GM18519 (cell line): ENCODE results near the gene RFTN1.
"Not testable (repeated sequence)": the region's sequence is repeated elsewhere in the genome, so short reads cannot be mapped to it uniquely, and the experiment has no call there.

Source experiments
- ATAC-seq: cut with Tn5 transposase; IDR thresholded peaks from one replicate; pipeline ENCODE4 v1.9.1; 2021; ENCODE audit warnings: mild to moderate bottlenecking, moderate library complexity; ENCODE audit not compliant: unreplicated experiment, low FRiP score

The RFTN1 gene

DNA sequence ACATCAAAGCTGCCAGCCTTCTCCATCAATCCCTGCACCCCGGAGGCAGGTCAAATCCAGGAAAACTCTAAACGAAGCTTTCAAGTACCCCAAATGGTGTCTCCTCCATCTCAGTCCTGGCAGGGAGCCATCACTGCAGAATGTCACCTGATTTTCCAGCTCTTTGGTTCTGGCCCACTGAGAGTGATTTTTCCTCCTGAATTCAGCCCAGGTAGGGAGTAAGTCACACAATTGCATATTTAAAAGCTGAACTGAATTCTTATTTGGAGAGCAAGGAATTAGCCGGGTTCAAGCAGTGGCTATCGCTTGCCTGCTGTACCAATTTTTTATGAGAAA is 5.3 kb downstream of the RFTN1 start:
- ATAC-seq = no peak

DNA sequence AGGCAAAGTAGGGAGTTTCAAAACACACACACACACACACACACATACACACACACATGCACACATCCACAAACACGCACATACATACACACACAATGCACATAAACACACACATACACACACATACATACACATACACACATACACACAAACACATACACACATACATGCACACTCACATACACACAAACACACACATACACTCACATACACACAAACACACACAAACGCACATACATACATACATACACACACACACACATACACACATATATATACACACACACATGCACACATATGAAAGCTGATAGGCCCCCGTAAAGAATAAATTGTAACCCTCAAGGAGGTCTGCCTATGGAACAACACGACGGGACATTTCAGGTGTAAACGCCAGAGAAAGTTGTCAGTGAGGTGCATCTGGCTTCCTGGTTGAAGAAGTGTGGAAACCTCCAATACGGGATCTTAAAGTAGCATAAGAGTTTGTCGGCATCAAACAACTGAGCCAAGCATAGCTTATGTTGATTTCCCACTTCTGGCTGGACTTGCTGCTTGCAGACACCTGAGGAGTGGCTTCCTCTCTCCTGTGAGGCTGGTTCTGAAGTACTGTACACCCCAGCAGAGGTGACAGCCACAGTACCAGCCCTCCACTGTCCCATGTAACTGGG is 5.8 kb downstream of the RFTN1 start:
- ATAC-seq = no peak

DNA sequence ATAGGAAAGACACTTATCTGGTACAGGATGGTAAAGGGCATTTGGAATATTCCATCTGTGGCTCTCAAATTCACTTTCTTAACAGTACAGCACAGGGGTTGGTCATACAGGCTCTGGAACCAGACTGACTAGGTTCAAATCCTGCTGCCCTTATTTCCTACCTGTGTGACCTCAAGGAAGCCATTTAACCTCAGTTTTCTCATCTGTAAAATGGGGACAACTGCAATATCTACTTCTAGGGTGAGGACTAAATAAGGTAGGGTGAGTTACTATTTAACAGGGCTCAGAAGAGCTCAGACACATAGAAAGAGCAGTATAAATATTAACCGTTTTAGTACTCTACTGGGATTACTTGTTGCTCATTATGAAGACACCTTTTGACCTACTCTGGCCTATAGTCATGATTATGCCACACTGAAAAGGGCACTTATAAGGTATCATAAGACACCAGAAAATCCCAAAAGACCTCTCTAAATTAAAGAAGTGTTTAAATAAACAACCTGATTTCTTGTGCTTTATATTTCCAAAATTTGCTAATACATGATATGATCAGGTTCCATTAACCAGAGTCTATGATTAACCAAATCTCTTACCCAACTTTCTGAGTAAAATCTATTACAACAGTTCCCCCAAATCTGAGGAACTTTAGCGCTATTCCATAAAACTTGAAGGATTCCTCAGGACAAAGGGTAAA is 6.5 kb downstream of the RFTN1 start:
- ATAC-seq = no peak

DNA sequence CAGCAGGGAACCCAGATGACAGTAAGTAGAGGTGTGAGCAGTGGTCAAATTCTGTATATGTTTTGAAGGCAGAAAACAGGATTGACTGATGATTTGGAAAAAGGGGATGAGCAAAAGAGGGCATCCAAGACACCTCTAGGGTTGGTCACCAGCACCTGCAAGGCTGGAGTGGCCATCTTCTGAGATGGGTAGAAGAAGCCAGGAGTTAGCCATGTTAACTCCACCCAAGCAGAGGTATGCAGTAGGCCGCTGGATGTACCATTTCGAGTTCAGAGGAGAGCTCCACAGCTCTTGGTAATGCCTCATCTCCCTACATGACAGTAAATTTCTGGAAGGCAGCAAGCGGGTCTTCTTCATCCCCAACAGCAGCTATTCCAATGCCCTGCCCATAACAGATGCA is 7.0 kb downstream of the RFTN1 start:
- no peak for ATAC-seq

DNA sequence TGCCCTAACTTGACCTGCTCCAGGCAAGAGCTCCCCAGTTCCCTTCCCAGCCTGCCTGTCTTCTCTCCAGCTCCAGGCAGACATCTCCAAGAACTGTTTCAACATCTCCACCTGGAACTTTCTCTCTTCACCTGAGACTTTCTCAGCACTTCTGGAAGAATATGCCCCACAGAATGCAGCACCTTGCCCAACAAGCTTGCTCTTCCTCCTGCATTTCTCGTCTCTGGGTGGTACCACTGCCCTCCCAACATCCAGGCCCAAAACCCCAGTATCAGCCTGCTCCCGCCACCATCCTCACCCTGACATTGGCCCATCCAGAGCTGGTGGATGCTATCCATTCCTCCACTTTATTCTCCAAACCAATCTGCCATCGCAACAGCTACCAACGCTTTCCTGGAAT is 8.8 kb downstream of the RFTN1 start:
- no peak for ATAC-seq

DNA sequence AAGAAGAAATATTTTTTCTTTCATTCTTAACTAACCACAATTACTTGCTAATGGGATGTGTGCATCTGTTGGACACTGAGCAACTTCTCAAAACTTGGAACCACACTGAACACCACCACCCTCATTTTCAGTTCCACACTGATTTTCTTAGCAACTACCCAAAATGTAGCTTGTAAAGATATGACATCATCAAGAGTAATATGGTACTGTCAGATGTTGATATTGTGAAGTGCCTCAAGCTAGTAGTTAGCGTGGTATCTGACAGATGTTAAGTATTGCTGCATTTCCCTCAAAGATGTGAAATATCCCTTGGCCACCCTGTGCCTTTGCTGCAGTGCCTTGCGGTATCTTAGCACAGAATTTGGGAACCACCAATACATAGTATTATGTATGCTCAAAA is 9.3 kb downstream of the RFTN1 start:
- peak; percentile 79 for ATAC-seq

DNA sequence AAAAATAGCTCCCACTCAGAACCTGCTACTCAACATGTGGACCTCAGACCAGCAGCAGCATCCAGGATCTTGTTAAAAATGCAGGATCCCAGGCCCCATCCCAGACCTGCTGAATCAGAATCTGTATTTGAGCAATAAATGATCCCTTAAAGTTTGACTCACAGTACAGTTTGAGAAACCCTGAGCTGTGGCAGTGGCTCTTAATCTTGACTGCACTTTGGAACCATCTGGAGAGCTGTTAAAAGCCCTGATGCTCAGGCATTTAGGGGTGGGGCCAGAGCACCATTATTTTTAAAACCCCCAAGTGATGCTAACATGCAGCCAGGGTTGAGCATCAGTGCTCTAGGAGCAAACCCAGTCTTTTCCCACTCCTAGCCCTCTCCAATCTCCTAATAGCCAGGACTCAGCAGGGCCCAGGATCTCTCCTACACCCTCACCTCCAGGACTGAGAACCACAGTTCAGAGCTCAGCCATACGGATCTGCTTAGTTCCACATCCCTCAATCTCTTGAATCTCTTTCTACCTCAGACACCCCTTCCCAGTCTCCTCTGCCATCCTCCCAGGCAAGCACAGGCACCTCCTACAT is 10.2 kb downstream of the RFTN1 start:
- no peak for ATAC-seq

DNA sequence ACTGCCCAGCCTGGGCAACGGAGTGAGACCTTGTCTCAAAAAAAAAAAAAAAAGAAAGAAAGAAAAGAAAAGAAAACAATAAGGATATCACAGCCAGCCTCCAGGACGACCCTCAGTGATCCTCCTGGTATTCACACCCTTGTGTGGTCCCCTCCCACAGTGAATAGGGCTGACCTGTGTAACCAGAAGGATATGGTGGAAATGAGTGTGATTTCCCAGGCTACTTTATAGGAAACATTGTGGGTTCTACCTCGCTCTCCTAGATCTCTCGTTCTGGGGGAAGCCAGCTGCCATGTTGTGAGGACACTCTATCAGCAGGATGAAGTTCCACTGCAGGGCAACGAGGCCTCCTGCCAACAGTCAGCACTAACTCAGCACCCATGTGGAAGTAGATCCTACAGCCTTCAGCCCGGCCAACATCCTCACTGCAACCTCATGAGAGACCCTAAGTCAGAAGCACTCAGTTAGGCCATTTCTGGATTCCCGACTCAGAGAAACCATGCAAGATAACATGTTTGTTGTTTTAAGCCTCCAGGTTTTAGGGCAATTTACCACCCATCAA is 11.1 kb downstream of the RFTN1 start:
- no peak for ATAC-seq

DNA sequence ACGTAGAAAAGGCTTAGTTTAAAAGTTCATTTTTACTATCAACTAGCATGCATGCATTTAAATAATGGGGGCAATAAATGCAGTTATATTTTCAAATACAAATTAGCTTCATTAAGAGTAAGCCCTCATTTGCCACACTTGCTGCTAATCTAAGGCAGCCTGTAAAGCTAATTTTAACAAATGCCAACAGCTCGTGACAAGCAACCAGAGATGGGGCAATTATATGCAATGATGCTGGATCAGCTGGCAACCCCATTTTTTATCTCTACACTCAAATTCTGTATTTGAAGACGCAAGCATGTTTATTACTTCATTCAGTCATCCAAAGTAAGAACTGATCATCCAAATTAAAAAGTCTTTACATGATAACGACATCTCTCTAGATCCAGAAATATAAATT is 12.1 kb downstream of the RFTN1 start:
- no peak for ATAC-seq

DNA sequence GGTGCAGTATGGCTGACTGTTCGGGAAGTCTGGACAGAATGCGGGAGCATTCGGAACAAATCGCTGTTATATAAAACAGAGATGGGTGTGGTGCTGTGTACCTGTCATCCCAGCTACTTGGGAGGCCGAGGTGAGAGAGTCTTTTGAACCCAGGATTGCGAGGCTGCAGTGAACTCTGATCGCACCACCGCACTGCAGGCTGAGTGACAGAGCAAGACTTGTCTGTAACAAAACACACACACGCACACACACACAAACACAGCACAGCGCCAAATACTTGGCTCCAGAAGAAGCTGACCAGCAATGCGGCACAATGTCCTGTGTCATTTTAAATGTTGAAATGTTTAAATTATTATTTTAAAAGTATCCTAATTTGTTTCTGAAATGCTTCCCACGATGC is 12.6 kb downstream of the RFTN1 start:
- ATAC-seq = no peak

DNA sequence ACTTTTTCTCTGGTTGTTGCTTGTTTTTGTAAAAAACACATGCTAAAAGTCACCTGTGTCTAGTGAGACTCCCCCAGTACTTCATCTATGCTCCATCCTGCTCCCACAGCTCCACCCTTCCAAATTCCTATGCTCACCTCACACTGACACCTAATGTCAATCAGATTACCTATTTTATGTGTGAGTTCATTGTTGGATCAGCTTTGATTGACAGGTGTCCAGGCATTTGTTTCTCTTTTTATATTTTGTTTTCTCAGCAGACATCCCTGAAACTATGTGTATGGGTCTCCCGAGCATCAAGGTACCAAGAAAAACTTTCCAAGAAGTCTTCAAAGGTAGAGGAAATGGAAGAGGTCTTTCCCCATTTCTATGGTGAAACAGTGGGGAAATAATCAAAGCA is 13.4 kb downstream of the RFTN1 start:
- ATAC-seq = no peak

DNA sequence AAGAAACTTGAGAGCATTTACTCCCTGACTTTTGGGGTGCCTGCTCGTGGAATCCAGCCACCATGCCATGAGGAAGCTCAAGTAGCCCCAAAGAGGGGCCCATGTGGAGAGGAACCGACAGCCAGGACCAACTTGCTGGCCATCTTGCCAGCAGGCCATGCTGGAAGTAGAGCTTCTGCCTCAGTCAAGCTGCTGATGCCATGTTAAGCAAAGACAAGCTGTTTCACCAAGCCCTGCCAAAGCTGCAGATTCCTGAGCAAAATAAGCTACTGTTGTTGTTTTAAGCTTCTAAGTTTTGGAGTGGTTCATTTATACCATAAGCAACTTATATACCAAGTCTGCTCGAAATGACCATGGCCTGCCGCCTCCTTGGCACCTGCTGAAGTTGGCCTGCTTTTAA is 14.1 kb downstream of the RFTN1 start:
- no peak for ATAC-seq

DNA sequence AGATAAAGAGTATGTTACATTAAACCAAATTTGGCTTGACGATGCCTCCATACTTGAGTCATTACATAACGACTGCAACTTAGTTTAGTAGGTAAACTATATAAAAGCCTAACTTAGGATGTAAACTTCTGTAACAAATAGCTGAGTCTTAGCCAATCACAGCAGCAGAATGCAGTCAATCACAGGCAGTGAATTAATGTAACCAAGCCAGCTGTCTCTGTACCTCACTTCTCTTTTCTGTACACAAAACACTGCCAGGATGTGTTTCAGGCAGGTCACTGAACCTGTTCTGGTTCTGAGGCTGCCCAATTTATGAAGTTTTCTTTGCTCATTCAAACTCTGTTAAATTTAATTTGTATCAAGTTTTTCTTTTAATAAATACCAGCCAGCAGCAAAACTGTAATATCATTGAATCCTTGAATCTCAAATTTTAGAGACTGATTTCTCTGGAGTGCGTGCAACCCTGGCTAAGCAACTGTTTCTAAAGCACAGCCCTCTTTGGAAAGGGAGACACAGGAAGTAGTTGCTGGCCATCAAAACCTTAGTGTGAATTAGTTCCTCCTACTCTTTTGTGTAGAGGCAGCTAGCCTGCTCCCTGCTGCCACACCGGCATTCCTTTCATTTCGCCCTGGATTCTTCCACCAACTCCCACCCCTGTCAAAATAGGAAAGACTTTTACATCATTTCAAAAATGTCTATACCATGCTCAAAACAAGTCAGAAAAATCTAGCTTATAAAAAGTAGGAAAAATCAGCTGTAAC is 15.2 kb downstream of the RFTN1 start:
- ATAC-seq = no peak

DNA sequence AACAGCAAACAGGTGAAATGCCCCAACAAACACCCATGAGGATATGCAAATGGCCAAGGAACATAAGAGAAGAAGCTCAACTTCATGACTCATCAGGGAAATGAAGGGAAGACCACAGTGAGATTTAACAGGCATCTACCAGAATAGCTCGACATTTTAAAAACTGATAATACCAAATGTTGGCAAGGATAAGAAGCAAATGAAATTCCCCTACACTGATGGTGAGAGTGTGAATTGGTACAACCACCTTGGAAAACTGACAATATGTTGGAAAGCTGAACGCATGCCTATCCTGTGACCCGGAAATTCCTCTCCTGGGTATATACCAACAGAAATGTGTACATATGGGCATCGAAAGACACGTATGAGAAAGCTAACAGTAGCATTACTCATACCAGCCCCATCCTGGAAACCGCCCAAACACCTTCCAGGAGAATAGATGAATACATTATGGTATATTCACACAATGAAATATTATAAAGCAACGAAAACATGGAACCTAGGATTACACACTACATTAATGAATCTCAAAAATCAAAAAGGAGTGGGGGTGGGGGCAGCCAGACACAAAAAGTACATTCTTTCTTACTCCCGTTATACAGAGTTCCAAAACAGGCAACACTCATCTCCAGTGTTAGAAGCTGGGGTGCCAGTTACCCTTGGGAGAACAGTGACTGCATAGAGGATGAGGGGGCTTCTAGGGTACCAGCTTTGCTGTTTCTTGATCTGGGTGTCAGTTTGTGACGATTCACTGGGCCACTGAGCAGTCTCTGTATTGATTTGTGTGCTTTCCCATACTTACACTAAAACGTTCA is 16.9 kb downstream of the RFTN1 start:
- no peak for ATAC-seq

DNA sequence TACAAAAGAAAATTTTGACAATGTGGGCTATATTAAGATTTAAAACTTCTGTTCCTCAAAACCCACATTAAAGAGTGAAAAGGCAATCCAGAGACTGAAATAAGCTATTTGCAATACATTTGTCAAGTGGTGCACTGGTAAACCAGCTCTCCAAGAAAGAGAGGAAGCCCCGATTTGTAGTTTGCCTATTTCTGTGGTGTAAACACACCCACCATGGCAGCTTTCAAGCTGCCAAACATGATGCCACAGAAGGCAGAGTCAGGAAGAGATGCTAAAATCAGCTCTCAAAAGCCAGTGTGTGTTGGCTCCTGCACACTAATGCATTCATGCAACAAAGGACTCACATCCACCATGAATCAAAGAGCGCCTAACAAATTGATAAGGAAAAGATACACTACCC is 17.5 kb downstream of the RFTN1 start:
- ATAC-seq = no peak

DNA sequence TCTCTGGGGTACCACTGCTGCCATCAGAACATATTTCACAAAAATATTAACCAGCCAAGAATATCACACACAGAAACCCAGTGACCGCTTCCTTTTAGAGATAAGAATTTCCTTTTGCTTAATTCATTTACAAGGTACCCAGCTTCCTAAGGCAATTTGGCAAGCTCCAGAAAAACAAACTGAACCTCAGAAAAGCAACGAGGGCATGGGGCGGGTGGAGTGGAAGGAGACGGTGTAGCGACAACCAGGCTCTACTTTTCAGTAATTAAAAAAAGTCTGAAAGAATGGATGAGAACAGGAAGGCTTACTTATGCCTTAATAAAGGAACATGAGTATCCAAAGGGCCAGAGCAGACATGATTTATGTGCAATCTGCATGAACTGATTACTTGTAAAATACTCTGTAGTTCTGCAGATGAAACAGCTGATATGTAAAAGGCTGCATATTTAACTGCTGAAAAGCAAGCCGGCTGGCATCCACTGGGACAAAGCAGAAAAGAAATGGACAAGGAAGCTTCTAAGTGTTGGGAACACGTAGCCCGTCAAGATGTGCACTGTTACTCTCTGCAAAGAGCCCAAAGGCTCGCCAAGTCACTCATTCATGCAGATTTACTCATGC is 18.6 kb downstream of the RFTN1 start:
- no peak for ATAC-seq

DNA sequence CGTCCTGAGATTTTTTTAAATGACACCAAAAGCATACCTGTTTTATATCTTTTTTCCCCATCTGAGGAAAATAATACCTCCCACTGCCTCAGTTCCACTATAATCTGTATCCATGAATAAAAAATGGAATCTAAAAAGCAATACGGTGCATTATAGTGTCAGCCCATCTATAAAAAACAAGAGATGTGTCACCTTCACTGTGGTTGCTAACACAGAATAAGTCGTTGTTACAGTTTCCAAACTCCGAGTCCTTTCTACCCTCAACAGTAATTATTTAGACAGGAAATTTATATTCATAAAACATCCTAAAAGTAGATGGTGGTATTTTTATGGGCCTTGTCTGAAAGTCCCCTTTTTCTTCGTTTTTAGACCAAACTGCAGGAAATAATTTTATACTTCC is 19.4 kb downstream of the RFTN1 start:
- no peak for ATAC-seq

DNA sequence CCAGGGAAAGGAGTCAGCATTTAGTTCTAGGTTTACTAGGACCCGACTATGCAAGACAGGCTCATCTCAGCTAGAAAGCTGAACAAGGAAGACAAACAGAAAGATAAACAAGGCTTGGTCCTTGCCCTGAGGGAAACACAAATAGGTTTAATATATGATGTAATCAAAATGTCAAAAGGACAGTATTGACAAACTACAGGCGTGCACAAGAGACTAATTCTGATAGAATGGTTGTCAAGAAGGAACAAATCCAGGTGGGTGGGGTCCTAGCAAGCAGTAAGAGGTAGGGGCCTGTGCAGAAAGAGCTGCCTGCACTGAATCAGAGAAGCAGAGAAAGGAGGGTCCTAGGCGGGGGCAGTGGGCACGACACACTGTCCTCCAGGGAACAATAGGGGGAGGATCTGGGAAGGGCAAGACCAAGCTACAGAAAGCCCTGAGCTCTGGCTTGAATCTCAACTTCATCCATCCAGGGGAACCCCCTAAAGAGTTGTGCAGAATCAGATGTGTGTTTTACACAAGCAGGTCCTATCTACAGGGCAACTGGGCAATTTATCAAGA is 23.4 kb downstream of the RFTN1 start:
- no peak for ATAC-seq

DNA sequence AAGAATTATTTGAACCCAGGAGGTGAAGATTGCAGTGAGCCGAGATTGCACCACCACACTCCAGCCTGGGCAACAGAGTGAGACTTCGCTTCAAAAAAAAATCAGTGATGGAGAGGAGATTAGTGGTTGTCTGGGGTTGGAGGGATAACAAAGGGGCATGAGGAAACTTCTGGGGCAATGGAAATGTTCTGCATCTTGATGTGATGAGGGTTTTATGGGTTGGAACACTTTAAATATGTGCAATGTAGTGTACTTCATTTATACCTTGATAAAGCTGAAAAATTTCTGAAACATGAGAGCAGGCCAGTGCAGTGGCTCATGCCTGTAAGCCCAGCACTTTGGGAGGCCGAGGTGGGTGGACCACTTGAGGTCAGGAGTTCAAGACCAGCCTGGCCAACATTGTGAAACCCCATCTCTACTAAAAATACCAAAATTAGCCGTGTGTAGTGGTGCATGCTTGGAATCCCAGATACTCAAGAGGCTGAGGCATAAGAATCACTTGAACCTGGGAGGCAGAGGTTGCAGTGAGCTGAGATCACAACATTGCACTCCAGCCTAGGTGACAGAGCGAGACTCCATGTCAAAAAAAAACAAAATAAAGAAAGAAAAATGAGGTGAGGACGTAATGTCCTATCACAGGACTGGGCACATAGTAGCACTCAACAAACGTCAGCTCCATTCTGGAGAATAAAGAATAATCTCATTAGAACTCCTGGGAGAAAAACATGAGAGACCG is 24.0 kb downstream of the RFTN1 start:
- not testable (repeated sequence) for ATAC-seq
